GM19397 (cell line): Measurements from ENCODE around the gene INAFM2.

ENCODE experiments used
- ATAC-seq: cut with Tn5 transposase; IDR thresholded peaks from one replicate; pipeline ENCODE4 v1.9.1; 2021; ENCODE audit warnings: mild to moderate bottlenecking, moderate library complexity; ENCODE audit not compliant: unreplicated experiment

Gene INAFM2

GRCh38 chr15:40342416-40343320 lies 19.2 kb downstream of the INAFM2 start:
- ATAC-seq: no peak

- no peak for ATAC-seq
Observed at GRCh38 chr15:40343512-40343911, 20.0 kb downstream of the INAFM2 start.

- no peak for ATAC-seq
Observed at GRCh38 chr15:40344217-40344616, 20.7 kb downstream of the INAFM2 start.

DNA sequence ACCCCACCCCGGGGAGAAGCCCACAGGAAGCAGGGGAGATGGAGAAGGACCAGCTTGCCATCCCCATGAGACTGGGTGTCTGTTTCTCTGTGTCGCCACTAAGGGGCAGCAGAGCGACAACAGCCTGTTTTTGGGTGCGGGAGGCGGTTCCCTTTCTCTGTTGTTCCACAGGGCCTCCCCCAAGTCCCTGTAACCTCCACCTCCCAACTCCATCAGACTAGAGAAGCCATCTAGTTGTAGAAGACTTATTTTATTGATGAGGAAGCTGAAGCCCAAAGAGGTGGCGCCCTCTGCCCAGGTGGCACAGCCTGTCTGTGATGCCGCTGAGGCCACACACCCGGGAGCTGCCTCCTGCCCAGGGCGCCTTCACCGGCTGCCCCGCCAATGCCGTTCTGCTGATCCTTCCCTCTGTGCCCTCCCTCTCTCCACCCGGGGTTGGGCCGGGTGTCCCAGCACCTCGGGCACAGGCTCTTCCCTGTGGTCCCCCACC lies 21.2 kb downstream of the INAFM2 start:
- no peak for ATAC-seq

GRCh38 chr15:40345225-40345866 lies 21.9 kb downstream of the INAFM2 start:
- no peak for ATAC-seq

- ATAC-seq: no peak
Observed at GRCh38 chr15:40345867-40346578, 22.5 kb downstream of the INAFM2 start.

DNA sequence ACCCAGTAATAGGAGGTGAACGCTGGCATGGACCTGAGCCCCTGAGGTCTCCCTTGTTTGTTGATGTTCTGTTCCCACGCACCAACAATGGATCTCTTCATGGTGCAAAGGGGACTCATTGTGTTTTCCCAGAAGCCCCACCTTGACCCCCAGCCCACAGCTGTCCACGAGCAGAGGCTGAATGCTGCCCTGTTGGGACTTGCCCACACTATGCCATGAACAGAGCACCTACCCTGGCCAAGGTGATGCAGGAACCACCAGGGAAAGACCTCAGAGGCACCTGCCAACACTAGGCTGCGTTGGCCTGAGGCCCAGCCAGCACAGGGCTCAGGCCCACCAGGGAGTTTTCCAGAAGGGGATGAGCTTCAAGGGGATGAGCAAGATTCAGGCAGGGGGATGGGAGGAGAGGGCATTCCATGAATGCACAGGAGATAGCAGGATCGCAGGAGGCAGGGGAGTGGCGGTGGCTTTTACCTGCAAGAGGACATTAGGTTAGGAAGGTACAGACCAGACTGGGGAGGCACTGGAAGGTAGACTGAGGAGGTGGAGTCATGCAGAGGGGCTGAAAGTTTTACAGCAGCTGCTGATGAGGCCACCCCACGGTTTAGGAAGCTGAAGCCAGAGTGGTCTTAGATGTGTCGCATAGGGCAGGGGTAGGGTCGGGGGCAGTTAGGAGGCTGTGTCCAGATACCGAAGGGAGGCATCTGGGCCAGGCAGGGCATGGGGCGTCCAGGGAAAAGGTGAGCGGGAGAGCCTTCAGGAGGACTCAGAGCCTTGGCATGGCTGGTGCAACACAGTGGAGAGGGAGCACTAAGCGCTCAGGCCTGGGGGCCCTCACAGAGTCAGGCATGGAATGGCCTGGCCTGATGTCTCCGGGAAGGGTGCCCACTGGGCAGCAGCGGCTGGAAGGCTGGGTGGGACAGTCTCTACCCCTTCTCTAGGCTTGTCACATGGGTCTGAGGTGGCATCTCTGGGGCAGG lies 23.4 kb downstream of the INAFM2 start:
- no peak for ATAC-seq

GRCh38 chr15:40347559-40348473 lies 24.3 kb downstream of the INAFM2 start:
- ATAC-seq: no peak

GRCh38 chr15:40348474-40348870 lies 25.0 kb downstream of the INAFM2 start:
- ATAC-seq: no peak

DNA sequence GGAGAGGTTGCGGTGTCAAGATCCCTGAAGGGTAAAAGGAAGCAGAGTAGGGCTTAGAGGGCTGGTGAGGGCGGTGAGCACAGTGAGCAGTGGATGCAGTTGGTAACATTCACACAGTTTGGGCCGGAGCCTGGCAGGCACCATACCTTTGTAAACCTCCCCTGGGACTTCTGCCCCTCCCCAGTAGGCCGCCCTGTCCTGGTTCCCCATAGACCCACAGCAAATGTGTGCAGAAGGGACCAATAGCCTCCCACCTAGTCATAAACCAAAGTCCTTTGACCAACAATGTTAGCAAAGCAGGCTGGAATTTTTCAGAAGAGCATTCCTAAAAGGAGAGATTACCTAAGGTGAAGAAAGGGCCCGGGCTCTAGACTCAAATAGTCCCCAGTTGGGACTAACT lies 25.7 kb downstream of the INAFM2 start:
- no peak for ATAC-seq

DNA sequence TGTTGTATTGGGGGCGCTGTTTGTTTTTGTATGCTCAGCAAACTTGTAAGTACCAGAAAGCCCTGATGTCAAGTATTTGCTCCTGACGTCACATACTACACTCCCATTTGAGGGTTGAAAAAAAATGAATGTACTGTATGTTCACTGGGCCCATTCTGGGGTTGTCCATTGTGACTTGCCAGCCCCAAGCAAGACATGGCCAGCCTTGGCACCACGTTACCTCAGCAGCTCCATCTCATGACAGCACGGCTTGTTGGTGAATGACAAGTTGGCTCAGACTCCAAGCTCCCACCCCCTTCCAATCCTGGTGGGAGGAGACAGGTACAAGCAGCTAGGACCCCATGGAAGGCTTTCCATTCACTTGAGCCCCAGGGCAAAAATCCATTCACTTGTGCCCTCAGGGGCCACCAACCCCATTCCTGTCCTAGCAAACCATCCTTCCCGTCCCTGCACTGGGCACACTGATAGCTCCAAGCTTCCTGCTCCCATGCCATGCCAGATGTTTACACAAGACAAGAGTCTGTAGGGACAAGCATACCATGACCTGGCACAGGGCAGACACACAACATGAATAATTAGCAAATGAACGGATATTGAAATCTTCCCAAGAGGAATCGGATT lies 28.9 kb downstream of the INAFM2 start:
- ATAC-seq: no peak

- no peak for ATAC-seq
Observed at GRCh38 chr15:40353697-40354096, 30.2 kb downstream of the INAFM2 start.

DNA sequence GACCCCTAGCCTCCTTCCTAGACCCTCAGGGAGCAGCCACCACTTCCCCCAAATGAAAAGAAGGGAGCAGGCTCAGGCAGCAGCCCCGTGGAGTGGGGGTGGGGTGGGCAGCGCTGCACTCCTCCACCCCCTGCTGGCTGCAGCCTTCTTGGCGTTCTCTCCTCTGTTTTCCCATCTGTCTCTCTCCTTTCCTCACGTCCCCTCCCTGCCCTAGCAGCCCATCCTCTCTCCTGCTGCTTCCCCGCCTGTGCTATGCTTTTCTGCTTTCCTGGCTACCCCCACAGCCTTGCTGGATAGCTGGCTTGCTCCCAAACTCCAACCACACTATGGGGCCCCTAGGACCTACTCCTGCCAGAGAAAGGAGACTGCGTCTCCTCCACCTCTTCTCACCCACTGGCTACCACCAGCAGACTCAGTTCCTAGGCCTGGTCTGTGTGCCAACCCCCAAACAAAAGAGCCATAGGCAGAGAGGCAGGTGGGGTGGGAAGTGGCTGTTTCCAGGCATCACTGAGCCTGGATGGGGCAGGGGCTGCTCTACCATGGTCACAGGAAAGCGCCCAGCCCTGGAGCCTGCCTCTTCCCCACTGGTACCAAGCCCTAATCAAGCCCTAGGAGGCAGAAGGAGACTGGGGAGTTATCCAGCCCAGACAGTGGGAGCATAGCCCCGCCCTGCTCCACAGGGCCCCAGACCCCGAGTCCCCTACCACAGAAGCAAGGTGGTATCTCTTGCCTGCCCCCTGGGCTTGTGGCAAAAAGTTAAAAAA lies 31.1 kb downstream of the INAFM2 start:
- no peak for ATAC-seq

- ATAC-seq: no peak
Observed at GRCh38 chr15:40355976-40356585, 32.6 kb downstream of the INAFM2 start.

GRCh38 chr15:40357246-40357645 lies 33.8 kb downstream of the INAFM2 start:
- ATAC-seq: no peak

DNA sequence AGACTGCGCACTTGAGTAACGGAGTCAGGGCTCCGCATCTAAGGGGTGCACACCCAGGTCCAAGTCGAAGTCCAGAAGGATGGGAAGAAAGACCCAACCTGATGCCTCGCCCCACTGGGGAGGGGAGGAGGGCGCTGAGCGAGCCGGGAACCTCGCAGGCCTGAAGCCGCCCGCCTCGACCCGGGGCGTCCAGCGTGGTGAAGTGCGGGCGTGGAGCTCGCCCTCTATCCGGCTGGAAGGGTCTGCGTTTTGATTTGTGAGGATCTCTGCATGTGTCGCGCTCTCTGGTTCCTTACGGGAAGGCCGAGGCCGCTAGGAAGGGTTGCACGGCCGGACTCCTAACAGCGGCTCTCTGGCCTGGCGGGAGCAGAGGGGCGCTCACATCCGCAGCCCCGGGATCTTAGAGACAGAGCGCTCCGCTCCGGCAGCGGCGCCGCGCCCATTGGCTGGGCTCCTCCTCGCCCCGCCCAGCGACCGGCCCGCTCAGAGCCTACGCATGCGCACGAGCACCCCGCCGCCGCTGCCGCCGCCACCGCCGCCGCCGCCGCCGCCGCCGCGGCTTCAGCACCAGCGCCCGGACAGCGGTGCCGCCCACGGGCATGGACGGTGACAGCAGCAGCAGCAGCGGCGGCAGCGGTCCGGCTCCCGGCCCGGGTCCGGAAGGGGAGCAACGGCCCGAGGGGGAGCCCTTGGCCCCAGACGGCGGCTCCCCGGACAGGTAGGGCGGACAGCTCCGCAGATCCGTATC lies 34.4 kb downstream of the INAFM2 start, which contains the start of gene DISP2:
Gene DISP2 (plus strand): TSS at position 497 of the 748 bp plus-strand sequence. CDS start 103 bp downstream, at position 600.
- ATAC-seq: peak; percentile 87
